ENCODE results near the gene GLB1L3.

Gene GLB1L3

GRCh38 chr11:134275534-134276395 lies at the start of gene GLB1L3:
Gene GLB1L3, plus strand, starts transcription at chr11:134276379. Its CDS starts 362 bp downstream, at chr11:134276741.
- H3K27me3 ChIP-seq (ENCODE audit: insufficient read depth, low read length, poor library complexity, severe bottlenecking) = no peaks in the 10 kb centered on the region

GRCh38 chr11:134226806-134227325 lies 49.3 kb upstream of the GLB1L3 start:
- H3K4me2 ChIP-seq (ENCODE audit: low read depth, low read length, poor library complexity, severe bottlenecking) = peak overlapping the region; percentile 88
- H3K4me1 ChIP-seq (ENCODE audit: insufficient read depth, low read length, poor library complexity, severe bottlenecking) = peaks cover 70% of the 10 kb centered on the region
- no peaks in the 10 kb centered on the region for H3K27me3 ChIP-seq (ENCODE audit: insufficient read depth, low read length, poor library complexity, severe bottlenecking)
- H3K36me3 ChIP-seq (ENCODE audit: insufficient read depth, low read length) = no peaks in the 10 kb centered on the region
- H2AFZ ChIP-seq (ENCODE audit: low read length) = no peak overlapping the region
- H3K4me3 ChIP-seq (ENCODE audit: low read length, poor library complexity, severe bottlenecking) = peak overlapping the region; percentile 82
- peaks cover 36% of the 10 kb centered on the region for H4K20me1 ChIP-seq (ENCODE audit: insufficient read depth, low read length, poor library complexity, severe bottlenecking)
- peaks cover 82% of the 10 kb centered on the region for H3K79me2 ChIP-seq (ENCODE audit: insufficient read depth, low read length)
- peak overlapping the region; percentile 82 for H3K9ac ChIP-seq (ENCODE audit: low read depth, low read length, poor library complexity, severe bottlenecking)
- H3F3A ChIP-seq (ENCODE audit: low read depth) = no peaks in the 10 kb centered on the region
- TF ChIP-seq, protein P1, sequence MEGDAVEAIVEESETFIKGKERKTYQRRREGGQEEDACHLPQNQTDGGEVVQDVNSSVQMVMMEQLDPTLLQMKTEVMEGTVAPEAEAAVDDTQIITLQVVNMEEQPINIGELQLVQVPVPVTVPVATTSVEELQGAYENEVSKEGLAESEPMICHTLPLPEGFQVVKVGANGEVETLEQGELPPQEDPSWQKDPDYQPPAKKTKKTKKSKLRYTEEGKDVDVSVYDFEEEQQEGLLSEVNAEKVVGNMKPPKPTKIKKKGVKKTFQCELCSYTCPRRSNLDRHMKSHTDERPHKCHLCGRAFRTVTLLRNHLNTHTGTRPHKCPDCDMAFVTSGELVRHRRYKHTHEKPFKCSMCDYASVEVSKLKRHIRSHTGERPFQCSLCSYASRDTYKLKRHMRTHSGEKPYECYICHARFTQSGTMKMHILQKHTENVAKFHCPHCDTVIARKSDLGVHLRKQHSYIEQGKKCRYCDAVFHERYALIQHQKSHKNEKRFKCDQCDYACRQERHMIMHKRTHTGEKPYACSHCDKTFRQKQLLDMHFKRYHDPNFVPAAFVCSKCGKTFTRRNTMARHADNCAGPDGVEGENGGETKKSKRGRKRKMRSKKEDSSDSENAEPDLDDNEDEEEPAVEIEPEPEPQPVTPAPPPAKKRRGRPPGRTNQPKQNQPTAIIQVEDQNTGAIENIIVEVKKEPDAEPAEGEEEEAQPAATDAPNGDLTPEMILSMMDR (conservative IDR thresholded peaks at IDR 0.05; ENCODE audit: low read length) = no peak
- no peak for TF ChIP-seq EZH2phosphoT487 (IDR thresholded peaks at IDR 0.05; ENCODE audit: borderline replicate concordance)
- no peaks in the 10 kb centered on the region for H3K9me3 ChIP-seq (ENCODE audit: insufficient read depth, low read depth, low read length)
- no peaks in the 10 kb centered on the region for H3K9me2 ChIP-seq (replicated peaks; ENCODE audit: low read depth, low read length)

More at GRCh38 chr11:134275534-134276395, at the start of gene GLB1L3:
- Histone ChIP-seq H3K4me3 (ENCODE audit: low read length, poor library complexity, severe bottlenecking) (peak within 1 kb of the TSS; percentile 78), H4K20me1 (ENCODE audit: insufficient read depth, low read length, poor library complexity, severe bottlenecking) (no peaks in the 10 kb centered on the region), H3K9me3 (ENCODE audit: insufficient read depth, low read depth, low read length) (no peaks in the 10 kb centered on the region), H3K36me3 (ENCODE audit: insufficient read depth, low read length) (no peaks in the 10 kb centered on the region), H3F3A (ENCODE audit: low read depth) (peaks cover 2% of the 10 kb centered on the region; the same call in 1 of the 2 replicates), H3K9ac (ENCODE audit: low read depth, low read length, poor library complexity, severe bottlenecking) (peak within 1 kb of the TSS; percentile 80), H3K79me2 (ENCODE audit: insufficient read depth, low read length) (peaks cover 34% of the 10 kb centered on the region), H3K4me2 (ENCODE audit: low read depth, low read length, poor library complexity, severe bottlenecking) (peak within 1 kb of the TSS; percentile 89), H2AFZ (ENCODE audit: low read length) (peak within 1 kb of the TSS; percentile 93), H3K4me1 (ENCODE audit: insufficient read depth, low read length, poor library complexity, severe bottlenecking) (peaks cover 42% of the 10 kb centered on the region), H3K9me2 (replicated peaks; ENCODE audit: low read depth, low read length) (no peaks in the 10 kb centered on the region)
- TF ChIP-seq EZH2phosphoT487 (IDR thresholded peaks at IDR 0.05; ENCODE audit: borderline replicate concordance) = no peak
- TF ChIP-seq, protein P1 (conservative IDR thresholded peaks at IDR 0.05; ENCODE audit: low read length) = peak; percentile 68

DNA sequence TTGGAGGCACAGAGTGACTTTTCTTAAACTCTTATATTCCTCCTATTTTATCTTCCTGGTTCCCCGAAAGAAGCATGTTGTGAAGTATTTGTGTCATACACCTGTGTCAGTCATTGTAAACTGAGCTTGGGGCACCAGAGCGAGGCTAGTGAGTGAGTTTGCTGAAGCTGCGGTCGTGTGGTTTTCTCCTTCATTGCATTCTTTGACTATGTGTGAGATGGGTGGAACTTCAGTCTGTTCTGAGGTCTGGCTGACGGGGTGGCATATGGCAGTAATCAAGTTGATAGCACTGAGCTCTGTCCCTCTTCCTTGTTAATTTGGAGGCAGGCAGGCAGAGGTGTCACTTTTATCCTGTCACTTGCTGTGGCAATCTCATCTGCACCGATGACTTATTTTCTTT lies 47.6 kb upstream of the GLB1L3 start:
- H4K20me1 ChIP-seq (ENCODE audit: insufficient read depth, low read length, poor library complexity, severe bottlenecking) = peaks cover 20% of the 10 kb centered on the region
- no peaks in the 10 kb centered on the region for H3F3A ChIP-seq (ENCODE audit: low read depth)
- H3K9me3 ChIP-seq (ENCODE audit: insufficient read depth, low read depth, low read length) = no peaks in the 10 kb centered on the region
- H3K27me3 ChIP-seq (ENCODE audit: insufficient read depth, low read length, poor library complexity, severe bottlenecking) = no peaks in the 10 kb centered on the region
- H3K4me3 ChIP-seq (ENCODE audit: low read length, poor library complexity, severe bottlenecking) = peak overlapping the region; percentile 43
- no peak overlapping the region for H2AFZ ChIP-seq (ENCODE audit: low read length)
- H3K4me2 ChIP-seq (ENCODE audit: low read depth, low read length, poor library complexity, severe bottlenecking) = peak overlapping the region; percentile 88
- TF ChIP-seq EZH2phosphoT487 (IDR thresholded peaks at IDR 0.05; ENCODE audit: borderline replicate concordance) = no peak
- TF ChIP-seq, protein P1 (conservative IDR thresholded peaks at IDR 0.05; ENCODE audit: low read length) = no peak
- H3K36me3 ChIP-seq (ENCODE audit: insufficient read depth, low read length) = no peaks in the 10 kb centered on the region
- no peaks in the 10 kb centered on the region for H3K9me2 ChIP-seq (replicated peaks; ENCODE audit: low read depth, low read length)
- H3K4me1 ChIP-seq (ENCODE audit: insufficient read depth, low read length, poor library complexity, severe bottlenecking) = peaks cover 68% of the 10 kb centered on the region
- no peak overlapping the region for H3K9ac ChIP-seq (ENCODE audit: low read depth, low read length, poor library complexity, severe bottlenecking)
- peaks cover 78% of the 10 kb centered on the region for H3K79me2 ChIP-seq (ENCODE audit: insufficient read depth, low read length)
